ENCODE results near the gene RHOU. TPM values are rescaled to one million over a fixed set of nuclear protein-coding genes. Genes with fewer than 3 reads are reported as not detected.
"Not testable (repeated sequence)": the region's sequence is repeated elsewhere in the genome, so short reads cannot be mapped to it uniquely, and the experiment has no call there.

Gene RHOU
- total RNA-seq, 3 donors from 2014 or later (not counting 1 experiment from before 2014, with no cell fraction given) = 0.33 to 1.6 (median 0.82) TPM

DNA sequence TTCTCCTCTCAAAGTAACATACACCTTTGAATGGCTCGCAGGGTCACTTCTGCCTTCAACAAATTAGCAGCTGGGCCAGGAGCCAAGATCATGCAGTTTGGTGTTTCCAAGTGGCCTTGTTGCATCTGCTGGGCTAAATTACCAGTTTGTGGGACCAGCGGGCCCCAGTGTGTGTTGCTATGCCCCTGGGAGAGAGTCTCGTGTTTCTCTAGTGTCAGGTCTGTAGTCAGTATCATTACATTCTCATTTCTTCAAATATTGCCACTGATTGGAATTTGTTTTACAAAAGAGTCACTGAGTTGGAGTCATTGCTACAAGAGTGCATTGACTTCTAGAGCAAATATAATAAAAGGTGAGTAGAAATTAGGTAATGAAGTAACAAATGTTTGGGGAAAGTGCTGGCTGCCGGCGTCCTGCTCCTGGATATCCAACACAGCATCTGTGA is 35.5 kb downstream of the RHOU start:
- no peak for ATAC-seq
- Histone ChIP-seq H3K9me3 (ENCODE audit: control insufficient read depth, insufficient read depth, low read length) (no peaks in the 10 kb centered on the region), H3K4me3 (ENCODE audit: low read length) (no peak overlapping the region), H3K27me3 (ENCODE audit: control insufficient read depth, insufficient read depth, low read length) (no peaks in the 10 kb centered on the region), H3K27ac (ENCODE audit: low read length) (no peak overlapping the region), H3K4me1 (ENCODE audit: control insufficient read depth, insufficient read depth, low read length) (peaks cover 24% of the 10 kb centered on the region), H3K36me3 (ENCODE audit: control insufficient read depth, insufficient read depth, low read length) (no peaks in the 10 kb centered on the region)
- TF ChIP-seq, protein P1, sequence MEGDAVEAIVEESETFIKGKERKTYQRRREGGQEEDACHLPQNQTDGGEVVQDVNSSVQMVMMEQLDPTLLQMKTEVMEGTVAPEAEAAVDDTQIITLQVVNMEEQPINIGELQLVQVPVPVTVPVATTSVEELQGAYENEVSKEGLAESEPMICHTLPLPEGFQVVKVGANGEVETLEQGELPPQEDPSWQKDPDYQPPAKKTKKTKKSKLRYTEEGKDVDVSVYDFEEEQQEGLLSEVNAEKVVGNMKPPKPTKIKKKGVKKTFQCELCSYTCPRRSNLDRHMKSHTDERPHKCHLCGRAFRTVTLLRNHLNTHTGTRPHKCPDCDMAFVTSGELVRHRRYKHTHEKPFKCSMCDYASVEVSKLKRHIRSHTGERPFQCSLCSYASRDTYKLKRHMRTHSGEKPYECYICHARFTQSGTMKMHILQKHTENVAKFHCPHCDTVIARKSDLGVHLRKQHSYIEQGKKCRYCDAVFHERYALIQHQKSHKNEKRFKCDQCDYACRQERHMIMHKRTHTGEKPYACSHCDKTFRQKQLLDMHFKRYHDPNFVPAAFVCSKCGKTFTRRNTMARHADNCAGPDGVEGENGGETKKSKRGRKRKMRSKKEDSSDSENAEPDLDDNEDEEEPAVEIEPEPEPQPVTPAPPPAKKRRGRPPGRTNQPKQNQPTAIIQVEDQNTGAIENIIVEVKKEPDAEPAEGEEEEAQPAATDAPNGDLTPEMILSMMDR (IDR thresholded peaks at IDR 0.05) = no peak
- no peak for DNase-seq
- no peaks in the 10 kb centered on the region for H3K36me3 Mint-ChIP-seq
- H3K27ac Mint-ChIP-seq = no peak overlapping the region
- H3K9me3 Mint-ChIP-seq = no peaks in the 10 kb centered on the region
- H3K4me3 Mint-ChIP-seq = no peak overlapping the region
- WGBS (ENCODE audit: insufficient coverage) = 97% methylated on average over 4 of the region's 5 CpGs
- intact Hi-C loops (cut with micrococcal nuclease) = no loop called here
- H3K27me3 Mint-ChIP-seq (ENCODE audit: low read depth in 2 of 2) = peaks cover 7 to 16% of the 10 kb centered on the region in 2 donors
- peaks cover 29 to 30% of the 10 kb centered on the region in 2 donors for H3K4me1 Mint-ChIP-seq

DNA sequence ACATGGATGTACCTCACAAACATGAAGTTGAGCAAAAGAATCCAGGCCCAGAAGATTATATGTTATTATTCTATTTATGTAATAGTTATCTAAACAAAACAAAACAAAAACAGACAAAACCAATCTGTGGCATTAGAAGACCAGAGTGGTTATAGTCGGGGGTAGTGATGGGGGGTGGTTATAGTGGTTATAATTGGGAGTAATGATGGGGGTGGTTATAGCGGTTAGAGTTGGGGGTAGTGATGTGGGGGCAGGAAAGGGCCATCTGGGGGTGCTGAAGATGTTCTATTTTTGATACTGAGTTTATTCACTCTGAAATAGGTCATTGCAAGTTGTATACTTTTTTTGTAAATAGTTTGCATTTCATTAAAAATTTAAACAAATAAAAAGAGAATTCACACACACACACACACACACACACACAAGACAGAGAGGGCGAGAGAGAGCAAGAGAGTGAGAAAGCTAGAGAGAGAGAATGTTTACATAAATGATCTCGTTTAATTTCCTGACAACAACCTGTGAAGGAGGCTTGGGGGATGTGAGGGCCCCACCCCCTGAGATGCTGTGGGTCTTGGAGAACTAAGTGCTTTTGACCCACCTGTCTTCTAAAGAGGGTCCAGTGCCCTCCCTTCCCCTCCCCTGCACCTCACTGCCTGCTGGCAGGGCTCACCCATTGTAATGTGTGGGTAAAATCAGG is 37.4 kb downstream of the RHOU start:
- peaks cover 5 to 16% of the 10 kb centered on the region in 2 donors for H3K27me3 Mint-ChIP-seq (ENCODE audit: low read depth in 2 of 2)
- intact Hi-C loops (cut with micrococcal nuclease) = no loop called here
- Histone ChIP-seq H3K27ac (ENCODE audit: low read length) (no peak overlapping the region), H3K27me3 (ENCODE audit: control insufficient read depth, insufficient read depth, low read length) (no peaks in the 10 kb centered on the region), H3K4me3 (ENCODE audit: low read length) (no peak overlapping the region), H3K36me3 (ENCODE audit: control insufficient read depth, insufficient read depth, low read length) (no peaks in the 10 kb centered on the region), H3K9me3 (ENCODE audit: control insufficient read depth, insufficient read depth, low read length) (no peaks in the 10 kb centered on the region), H3K4me1 (ENCODE audit: control insufficient read depth, insufficient read depth, low read length) (peaks cover 14% of the 10 kb centered on the region)
- no peaks in the 10 kb centered on the region for H3K9me3 Mint-ChIP-seq
- ATAC-seq (peak in 2 of 3 donors; percentile 52 to 57), DNase-seq (peak in 1 of 2 donors; percentile 23)
- H3K4me3 Mint-ChIP-seq = peak overlapping the region; percentile 47
- no peaks in the 10 kb centered on the region for H3K36me3 Mint-ChIP-seq
- TF ChIP-seq, protein P1 (IDR thresholded peaks at IDR 0.05) = no peak
- peaks cover 19 to 20% of the 10 kb centered on the region in 2 donors for H3K4me1 Mint-ChIP-seq
- WGBS (ENCODE audit: insufficient coverage) = 42% methylated on average over 2 of the region's 4 CpGs
- peak overlapping the region in 1 of 2 donors; percentile 34 for H3K27ac Mint-ChIP-seq

- ATAC-seq; H3K4me3 ChIP-seq (ENCODE audit: low read length); H3K27ac ChIP-seq (ENCODE audit: low read length); H3K27me3 Mint-ChIP-seq (ENCODE audit: low read depth in 2 of 2); intact Hi-C loops (cut with micrococcal nuclease); H3K4me3 Mint-ChIP-seq; H3K9me3 Mint-ChIP-seq; DNase-seq; H3K27ac Mint-ChIP-seq; H3K36me3 ChIP-seq (ENCODE audit: control insufficient read depth, insufficient read depth, low read length); H3K9me3 ChIP-seq (ENCODE audit: control insufficient read depth, insufficient read depth, low read length); H3K27me3 ChIP-seq (ENCODE audit: control insufficient read depth, insufficient read depth, low read length); H3K36me3 Mint-ChIP-seq: not testable (repeated sequence)
- peaks cover 14 to 15% of the 10 kb centered on the region in 2 donors for H3K4me1 Mint-ChIP-seq
- WGBS (ENCODE audit: insufficient coverage) = 93% methylated on average over 9 of the region's 9 CpGs
- peaks cover 14% of the 10 kb centered on the region for H3K4me1 ChIP-seq (ENCODE audit: control insufficient read depth, insufficient read depth, low read length)
Observed at GRCh38 chr1:228775946-228776345, 40.7 kb downstream of the RHOU start.

- Histone ChIP-seq H3K9me3 (ENCODE audit: control insufficient read depth, insufficient read depth, low read length) (no peaks in the 10 kb centered on the region), H3K27me3 (ENCODE audit: control insufficient read depth, insufficient read depth, low read length) (no peaks in the 10 kb centered on the region), H3K36me3 (ENCODE audit: control insufficient read depth, insufficient read depth, low read length) (no peaks in the 10 kb centered on the region), H3K4me3 (ENCODE audit: low read length) (no peak overlapping the region), H3K27ac (ENCODE audit: low read length) (no peak overlapping the region), H3K4me1 (ENCODE audit: control insufficient read depth, insufficient read depth, low read length) (peaks cover 14% of the 10 kb centered on the region)
- no peak overlapping the region for H3K4me3 Mint-ChIP-seq
- DNase-seq = no peak
- H3K9me3 Mint-ChIP-seq = no peaks in the 10 kb centered on the region
- no peaks in the 10 kb centered on the region for H3K36me3 Mint-ChIP-seq
- no peak for ATAC-seq
- no peak overlapping the region for H3K27ac Mint-ChIP-seq
- H3K27me3 Mint-ChIP-seq (ENCODE audit: low read depth in 2 of 2) = peaks cover 0 to 6% of the 10 kb centered on the region in 2 donors
- 95% methylated on average over 2 of the region's 2 CpGs for WGBS (ENCODE audit: insufficient coverage)
- TF ChIP-seq, protein P1 (IDR thresholded peaks at IDR 0.05) = no peak
- H3K4me1 Mint-ChIP-seq = peaks cover 14 to 15% of the 10 kb centered on the region in 2 donors
- intact Hi-C loops (cut with micrococcal nuclease) = no loop called here
Observed at GRCh38 chr1:228776449-228776848, 41.2 kb downstream of the RHOU start.
